GM19397 (cell line): Measurements from ENCODE around the gene COL6A1.

Experiments used
- ATAC-seq: cut with Tn5 transposase; IDR thresholded peaks from one replicate; pipeline ENCODE4 v1.9.1; 2021; ENCODE audit warnings: mild to moderate bottlenecking, moderate library complexity; ENCODE audit not compliant: unreplicated experiment

COL6A1 gene

GRCh38 chr21:45993210-45994085 lies 11.9 kb downstream of the COL6A1 start:
- ATAC-seq: no peak

- ATAC-seq: no peak
Observed at GRCh38 chr21:45994086-45994661, 12.6 kb downstream of the COL6A1 start.

GRCh38 chr21:45994759-45995685 lies 13.5 kb downstream of the COL6A1 start:
- ATAC-seq: no peak

GRCh38 chr21:45995686-45996179 lies 14.2 kb downstream of the COL6A1 start:
- no peak for ATAC-seq

GRCh38 chr21:45996311-45997204 lies 15.0 kb downstream of the COL6A1 start:
- no peak for ATAC-seq

- no peak for ATAC-seq
Observed at GRCh38 chr21:45997205-45997494, 15.6 kb downstream of the COL6A1 start.

- ATAC-seq: no peak
Observed at GRCh38 chr21:45997495-45998275, 16.1 kb downstream of the COL6A1 start.

- ATAC-seq: no peak
Observed at GRCh38 chr21:45998276-45998701, 16.7 kb downstream of the COL6A1 start.

GRCh38 chr21:45998871-45999580 lies 17.5 kb downstream of the COL6A1 start:
- no peak for ATAC-seq

GRCh38 chr21:45999581-46000181 lies 18.1 kb downstream of the COL6A1 start:
- ATAC-seq: no peak

- no peak for ATAC-seq
Observed at GRCh38 chr21:46000182-46000730, 18.7 kb downstream of the COL6A1 start.

- ATAC-seq: no peak
Observed at GRCh38 chr21:46000731-46001641, 19.4 kb downstream of the COL6A1 start.

- no peak for ATAC-seq
Observed at GRCh38 chr21:46001821-46002681, 20.5 kb downstream of the COL6A1 start.

- ATAC-seq: no peak
Observed at GRCh38 chr21:46002841-46003574, 21.4 kb downstream of the COL6A1 start.

- no peak for ATAC-seq
Observed at GRCh38 chr21:46003575-46004007, 22.0 kb downstream of the COL6A1 start.
